ENCODE results near the gene PPP1R1B. TPM values are rescaled to one million over a fixed set of nuclear protein-coding genes. Genes with fewer than 3 reads are reported as not detected.

Gene PPP1R1B
- total RNA-seq, 1 donor, result not detected

DNA sequence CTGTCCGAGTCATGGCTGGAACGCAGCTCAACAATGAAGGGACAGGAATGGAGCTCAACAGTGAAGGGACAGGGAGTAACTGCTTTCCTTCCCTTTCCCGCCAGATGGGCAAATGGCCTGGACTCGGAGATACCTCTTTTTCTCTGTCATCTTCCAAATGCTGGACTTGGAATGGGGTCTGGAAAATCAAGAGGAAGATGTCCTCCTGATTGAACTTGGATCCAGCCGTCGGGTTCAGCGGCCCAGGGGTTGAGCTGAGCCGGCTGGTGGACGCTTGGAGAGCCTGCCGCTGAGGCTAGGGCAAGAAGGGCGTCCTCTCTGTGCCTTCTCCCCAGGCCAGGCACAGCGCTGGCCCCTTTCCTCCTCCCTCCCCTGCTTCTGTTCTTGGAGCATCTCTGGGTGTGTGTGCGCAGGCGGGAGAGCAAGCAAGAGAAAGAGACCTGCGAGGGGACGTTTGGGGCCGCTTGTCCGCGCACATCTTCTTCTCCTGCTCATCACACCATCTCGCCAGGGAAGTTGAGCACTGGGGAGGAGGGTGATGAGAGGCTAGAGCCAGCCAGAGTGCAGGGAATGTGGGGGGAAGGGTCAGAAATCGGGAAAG, 25.7 kb upstream of the PPP1R1B start:
- no peak overlapping the region for H3K4me3 ChIP-seq (ENCODE audit: low read depth, low read length)
- DNase-seq (ENCODE audit: low read depth), result no peak
- TF ChIP-seq, protein P1, sequence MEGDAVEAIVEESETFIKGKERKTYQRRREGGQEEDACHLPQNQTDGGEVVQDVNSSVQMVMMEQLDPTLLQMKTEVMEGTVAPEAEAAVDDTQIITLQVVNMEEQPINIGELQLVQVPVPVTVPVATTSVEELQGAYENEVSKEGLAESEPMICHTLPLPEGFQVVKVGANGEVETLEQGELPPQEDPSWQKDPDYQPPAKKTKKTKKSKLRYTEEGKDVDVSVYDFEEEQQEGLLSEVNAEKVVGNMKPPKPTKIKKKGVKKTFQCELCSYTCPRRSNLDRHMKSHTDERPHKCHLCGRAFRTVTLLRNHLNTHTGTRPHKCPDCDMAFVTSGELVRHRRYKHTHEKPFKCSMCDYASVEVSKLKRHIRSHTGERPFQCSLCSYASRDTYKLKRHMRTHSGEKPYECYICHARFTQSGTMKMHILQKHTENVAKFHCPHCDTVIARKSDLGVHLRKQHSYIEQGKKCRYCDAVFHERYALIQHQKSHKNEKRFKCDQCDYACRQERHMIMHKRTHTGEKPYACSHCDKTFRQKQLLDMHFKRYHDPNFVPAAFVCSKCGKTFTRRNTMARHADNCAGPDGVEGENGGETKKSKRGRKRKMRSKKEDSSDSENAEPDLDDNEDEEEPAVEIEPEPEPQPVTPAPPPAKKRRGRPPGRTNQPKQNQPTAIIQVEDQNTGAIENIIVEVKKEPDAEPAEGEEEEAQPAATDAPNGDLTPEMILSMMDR (IDR thresholded peaks at IDR 0.05; ENCODE audit: insufficient read depth, low read depth, low read length), result no peak

DNA sequence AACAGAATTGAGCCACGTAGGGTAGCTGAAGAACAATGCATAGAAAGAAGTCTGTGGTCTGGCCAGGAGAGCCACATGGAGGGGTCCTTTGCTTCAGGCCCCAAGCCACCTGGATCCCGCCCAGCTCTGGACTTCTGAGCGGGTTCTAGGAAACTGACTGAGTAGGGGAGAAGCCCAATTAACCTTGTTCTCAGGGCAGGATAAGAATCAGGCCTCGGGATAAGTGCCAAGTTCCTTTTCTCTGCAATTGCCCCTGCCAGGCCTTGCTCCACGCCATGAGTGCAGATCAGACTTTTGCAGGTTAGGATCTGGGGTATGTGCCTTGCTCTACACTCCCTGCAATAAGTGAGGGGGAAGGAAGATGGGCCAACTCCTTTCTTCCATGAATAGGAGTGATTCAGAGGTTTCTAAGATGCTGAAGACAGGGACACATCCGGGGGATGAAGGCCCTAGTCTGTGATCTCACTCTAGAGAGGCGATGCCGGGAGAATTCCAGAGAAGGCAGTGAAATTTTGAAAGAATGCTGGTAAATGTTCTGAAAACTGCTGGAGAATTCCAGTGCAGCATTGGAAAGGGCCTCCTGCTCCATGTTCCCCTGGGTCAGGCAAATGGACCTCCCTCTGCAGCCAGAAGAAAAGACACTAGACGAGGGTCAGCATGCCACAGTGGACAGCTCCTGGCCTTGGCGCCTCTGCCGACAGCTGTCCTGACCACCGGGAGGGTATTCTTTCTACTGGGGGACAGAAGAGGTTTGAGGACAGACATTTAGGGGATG, 24.8 kb upstream of the PPP1R1B start:
- TF ChIP-seq, protein P1 (IDR thresholded peaks at IDR 0.05; ENCODE audit: insufficient read depth, low read depth, low read length), result no peak
- H3K4me3 ChIP-seq (ENCODE audit: low read depth, low read length), result no peak overlapping the region
- DNase-seq (ENCODE audit: low read depth), result no peak

DNA sequence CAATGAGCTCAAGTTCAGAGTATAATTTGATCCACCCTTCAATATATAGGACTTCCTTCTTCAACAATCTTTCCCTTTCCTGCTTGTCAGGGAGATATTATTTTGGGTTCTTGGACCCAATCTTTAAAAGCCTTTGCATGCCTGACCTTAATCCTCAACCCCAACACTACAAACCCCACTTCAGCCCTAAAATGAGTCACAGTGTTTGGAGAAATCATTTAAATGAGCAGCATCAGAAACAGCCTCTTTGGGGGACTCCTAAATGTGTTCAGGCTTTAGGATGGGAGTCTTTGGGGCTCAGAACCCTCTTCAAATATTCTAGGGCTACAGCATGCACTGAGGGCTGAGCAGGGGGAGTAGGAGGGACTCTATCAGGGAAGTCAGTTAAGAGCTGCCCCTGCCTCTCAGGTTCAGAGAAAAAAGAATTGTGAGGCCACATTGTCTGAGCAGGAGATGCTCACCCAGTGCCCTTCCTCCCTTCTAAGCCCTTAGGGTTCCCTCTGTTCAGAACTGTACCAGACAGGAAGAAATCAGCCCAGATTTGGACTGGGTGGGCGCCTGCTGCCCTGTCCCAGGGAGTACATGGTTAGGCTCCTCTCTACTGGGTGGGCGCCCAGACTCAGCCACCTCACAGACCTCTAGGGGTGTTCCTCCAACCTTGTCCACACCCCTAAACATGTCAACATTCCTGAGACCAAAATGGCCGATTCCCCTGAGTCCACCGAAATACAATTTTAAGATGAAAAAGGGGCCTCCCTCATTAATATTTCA, 24.0 kb upstream of the PPP1R1B start:
- TF ChIP-seq, protein P1 (IDR thresholded peaks at IDR 0.05; ENCODE audit: insufficient read depth, low read depth, low read length), result no peak
- H3K4me3 ChIP-seq (ENCODE audit: low read depth, low read length), result no peak overlapping the region
- no peak for DNase-seq (ENCODE audit: low read depth)

DNA sequence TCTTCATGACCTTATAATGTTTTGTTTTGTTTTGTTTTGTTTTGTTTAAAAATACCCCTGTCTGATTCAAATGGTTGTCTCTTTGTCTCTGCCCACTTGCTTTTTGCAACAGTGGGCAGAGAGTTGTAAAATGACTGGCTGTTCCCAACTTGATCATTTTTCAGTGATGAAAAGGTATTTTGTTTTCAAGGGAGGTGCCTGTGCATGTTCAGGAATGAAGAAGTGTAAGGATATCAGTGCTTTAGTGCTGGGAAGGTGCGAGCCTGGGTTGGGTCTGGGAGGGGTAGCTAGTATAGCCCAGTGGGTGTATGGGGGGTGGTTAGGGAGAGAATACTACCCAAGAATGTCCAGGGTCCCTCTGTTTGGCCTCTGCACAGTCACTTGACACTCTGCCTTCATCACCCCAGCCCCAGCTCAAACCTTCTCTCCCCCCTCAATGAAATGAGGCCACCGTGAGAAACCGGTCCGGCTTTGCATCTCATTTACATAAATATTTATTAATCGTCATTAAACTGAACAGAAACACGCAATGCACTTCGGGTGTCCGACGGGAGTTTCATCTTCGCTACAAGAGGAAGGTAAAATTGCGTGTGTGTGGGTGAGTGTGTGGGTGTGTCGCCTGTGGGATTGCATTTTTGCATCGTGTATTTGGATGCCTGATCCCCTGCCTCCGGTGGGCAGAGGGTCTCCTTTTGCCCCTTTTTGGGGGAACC, 23.3 kb upstream of the PPP1R1B start:
- no peak for DNase-seq (ENCODE audit: low read depth)
- no peak overlapping the region for H3K4me3 ChIP-seq (ENCODE audit: low read depth, low read length)
- TF ChIP-seq, protein P1 (IDR thresholded peaks at IDR 0.05; ENCODE audit: insufficient read depth, low read depth, low read length), result no peak

DNA sequence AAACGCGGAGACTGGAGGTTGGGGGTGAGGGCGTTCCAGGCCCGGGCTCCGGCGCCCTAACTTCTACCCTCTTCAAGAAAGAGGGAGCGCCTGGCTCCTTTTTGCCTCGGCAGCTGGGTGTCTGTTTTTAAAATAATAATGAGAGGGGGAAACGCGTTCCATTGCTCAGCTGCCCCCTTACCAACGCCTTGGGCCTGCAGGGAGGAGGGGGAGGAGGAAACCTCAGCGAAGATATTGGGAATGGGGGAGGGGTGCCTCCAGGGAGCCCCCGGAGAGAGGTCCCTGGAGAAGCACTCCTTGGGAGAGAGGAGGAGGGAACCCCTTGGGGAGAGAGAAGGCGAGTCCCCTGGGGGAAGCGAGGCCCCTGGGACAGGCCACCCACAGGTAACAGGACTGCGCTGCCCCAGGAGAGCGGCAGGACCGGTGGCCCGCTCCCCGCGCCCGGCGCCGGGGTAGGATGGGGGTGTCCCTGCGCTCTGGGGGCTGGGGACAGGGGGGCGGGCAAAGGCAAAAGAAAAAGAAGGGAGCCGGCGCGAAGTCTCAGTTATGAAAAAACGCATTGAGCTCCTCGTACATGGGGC, 21.8 kb upstream of the PPP1R1B start:
- TF ChIP-seq, protein P1 (IDR thresholded peaks at IDR 0.05; ENCODE audit: insufficient read depth, low read depth, low read length), result no peak
- DNase-seq (ENCODE audit: low read depth), result no peak
- no peak overlapping the region for H3K4me3 ChIP-seq (ENCODE audit: low read depth, low read length)

Measured in fibroblast of villous mesenchyme (primary cell).